GM19328 (cell line): Measurements from ENCODE around the gene KMT2A.
A peak's percentile ranks its signal among the peaks of the same experiment; 100 is the strongest.
"Not testable (repeated sequence)": the region's sequence is repeated elsewhere in the genome, so short reads cannot be mapped to it uniquely, and the experiment has no call there.

ENCODE experiments used
- ATAC-seq: cut with Tn5 transposase; IDR thresholded peaks from one replicate; pipeline ENCODE4 v1.9.1; 2021; ENCODE audit warnings: mild to moderate bottlenecking, moderate library complexity; ENCODE audit not compliant: unreplicated experiment

KMT2A gene

DNA sequence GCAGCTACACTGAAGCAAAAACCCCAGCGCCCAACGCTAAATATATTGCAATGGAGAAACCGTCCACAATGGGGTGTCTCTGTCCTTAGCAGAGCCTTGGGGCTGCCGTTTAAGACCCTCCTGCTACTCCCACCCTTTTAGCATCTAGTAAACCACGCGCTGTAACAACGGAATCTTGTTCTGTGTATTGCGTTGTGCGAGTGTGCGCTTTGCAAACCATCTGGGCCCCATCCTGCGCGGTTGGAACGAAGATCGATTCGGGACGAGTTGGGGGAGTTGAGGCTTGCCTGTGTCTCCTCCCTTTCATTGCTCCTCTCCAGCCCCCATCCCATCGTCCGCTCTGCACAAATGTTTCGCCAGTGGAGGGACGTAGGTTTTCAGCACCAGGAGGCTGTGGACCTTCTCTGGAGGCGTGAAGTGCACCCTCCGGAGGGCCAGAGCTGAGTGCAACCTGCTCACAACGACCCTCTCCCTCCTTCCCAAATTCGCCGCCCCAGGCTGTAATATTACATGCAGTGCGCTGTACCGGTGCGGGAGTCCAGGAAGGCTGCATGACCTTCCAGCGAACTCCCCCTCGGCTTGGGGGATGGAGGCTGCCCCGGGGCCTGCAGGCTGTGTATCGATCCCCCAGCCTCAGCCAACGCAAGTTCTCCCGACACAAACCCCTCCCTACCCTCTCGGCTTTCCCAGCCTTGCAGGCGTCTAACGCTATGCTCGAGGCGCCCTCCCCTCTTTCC, 1.6 kb upstream of the KMT2A start:
- no peak for ATAC-seq

DNA sequence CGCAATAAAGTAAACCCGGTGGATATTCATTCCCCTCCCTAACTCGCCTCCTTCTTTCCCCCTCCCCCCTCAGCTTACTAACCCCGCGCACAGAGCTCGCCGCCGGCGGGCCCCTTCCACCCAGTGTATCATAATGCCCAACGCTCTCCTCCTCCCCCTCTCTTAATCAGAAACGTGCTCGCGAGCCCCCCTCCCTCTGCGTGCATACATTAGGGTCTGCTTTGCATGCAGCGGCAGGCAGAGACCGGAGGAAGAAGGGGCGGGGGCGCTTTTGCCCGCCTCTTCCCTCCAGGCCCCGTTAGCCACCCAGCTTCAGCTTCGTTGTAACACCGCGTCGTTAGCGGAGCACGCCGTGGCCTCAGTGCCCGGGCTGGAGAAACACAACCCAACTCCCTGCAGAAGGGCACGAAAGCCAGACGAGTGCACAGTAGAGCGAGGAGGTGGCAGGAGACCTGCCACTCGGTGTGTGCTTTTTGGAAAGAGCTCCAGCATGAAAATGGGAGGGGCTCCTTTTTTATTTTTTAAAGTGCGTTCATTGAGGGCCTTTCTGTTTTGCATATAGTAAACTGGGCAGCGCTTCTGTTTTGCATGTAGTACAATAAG, 901 bp upstream of the KMT2A start:
- ATAC-seq = no peak

- ATAC-seq = peak; percentile 19
Measured at GRCh38 chr11:118436639-118437207, 431 bp downstream of the KMT2A start.

DNA sequence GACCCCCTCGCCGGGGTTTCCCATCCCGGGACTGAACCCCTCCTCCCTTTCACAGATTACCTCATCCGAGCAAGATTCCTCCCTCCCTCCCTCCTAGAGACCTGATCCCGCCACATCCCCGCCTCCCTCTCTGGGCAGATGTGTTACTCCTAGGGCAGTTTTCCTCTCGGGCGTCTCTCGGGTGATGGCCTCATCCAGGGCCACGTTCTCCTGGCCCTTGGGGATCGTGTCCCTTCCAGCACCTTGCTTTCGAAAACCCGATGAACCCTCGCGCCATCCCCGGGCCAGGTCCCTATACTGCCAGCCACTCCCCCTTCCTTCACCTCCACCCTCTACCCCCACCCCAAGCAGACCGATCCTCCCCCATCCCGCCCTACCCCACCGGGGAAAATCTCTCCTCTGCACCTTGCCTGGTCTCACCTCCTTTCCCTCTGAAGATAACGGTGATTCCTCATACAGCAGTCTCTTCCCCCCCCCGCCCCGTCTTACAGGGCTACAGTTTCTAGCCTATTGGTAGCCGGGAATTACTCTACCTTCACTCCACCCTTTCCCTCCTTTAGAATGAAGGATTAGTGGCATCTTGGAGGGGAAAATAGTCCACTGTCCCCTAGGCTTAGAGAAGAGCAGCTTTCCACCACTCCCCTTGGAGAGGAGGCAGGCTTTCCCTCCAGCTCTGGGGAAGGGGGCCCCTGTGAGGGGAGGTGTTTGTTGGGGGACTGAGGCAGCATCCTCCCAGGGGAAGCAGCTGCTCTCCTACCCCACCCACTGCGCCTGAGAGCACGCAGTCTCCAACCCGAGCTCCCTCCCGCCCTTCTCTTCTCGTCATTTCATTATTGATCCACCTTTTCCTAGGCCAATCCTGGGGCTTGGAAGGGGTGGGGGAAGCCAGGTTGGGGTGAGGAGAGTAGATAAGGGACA, 1.2 kb downstream of the KMT2A start:
- no peak for ATAC-seq

DNA sequence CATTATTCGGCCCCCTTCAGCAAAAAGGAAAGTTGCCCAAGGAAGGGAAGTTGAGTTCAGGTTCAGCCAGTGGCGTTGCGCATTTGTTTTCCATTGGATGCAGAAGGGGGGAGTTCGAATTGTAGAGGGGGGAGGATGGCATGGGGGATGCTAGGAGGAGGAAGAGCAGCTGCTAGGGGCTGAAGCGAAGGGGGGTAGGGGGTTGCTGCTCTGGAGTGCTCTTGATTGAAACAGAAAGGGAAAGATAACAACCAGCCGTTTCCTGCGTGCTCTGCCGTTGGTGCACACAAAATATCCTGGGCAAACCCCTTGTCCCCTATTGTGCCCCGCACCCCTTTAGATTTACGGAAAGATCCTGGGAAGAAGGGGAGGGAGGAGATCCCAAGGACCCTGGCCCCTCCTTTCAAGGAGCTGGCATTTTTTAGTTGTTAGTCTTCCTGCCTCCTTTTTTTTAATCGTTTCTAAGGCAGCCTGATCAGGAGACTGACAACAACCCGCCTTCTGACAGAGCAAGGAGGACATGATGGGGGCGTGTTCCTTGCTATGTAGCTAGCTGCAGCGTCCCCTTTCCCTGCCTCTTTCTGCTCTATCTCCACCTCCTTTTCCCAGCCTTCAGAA, 2.1 kb downstream of the KMT2A start:
- ATAC-seq = no peak

GRCh38 chr11:118439646-118440045, 3.4 kb downstream of the KMT2A start:
- no peak for ATAC-seq

DNA sequence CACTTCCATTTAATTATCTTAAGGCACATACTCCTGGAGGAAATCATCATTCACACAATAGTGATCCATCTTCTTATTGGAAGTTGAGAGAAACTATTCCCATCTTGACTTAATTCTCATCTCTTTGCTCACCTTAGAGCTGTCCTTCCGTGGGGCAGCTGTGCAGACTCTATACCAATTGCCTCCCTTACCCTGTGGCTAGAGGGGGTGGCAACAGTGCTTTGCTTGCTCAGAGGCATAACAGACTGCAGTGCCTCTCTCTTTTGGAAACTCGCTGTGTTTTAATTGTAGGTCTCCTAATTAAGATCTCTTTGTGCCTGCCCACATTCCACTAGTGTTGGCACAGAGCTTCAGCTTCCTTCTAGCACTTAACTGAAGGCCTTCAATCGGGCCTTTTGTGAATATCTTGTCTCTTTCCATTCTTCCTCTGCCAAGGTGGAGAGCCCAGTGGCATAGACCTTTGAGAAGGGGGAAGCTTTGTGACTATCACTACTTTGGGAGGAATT, 5.5 kb downstream of the KMT2A start:
- no peak for ATAC-seq

- no peak for ATAC-seq
Measured at GRCh38 chr11:118442301-118442700, 6.0 kb downstream of the KMT2A start.

DNA sequence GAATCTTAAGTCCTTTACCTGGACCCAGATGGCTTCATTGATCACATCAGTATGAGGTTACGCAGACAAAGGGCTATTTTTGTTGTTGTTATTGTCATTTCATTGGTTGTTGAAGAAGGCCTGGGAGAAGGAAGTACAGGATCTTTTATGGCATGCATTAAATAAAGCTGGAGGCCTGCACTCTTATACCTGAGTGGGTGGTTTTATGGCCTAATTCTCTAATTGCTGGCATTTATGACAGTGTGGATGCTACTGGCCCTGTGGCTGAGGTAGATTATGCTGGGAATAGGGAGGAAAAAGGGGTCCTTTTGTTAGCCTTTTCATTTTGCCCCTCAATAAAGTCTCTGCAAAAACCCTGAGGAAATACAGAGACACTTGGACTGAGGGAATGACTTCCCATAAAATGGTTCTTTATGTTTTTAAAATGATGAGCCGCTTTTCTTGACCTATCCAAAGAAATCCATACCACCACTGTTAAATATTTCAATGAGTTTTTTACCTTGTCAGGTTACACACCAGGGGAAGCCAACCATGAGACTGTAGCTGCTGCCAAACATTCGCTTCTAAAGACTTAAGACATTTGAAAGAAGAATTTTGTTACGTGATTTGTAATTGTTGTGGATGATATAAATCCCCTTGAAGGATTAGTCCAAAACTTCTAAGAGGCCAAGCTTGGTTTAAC, 6.8 kb downstream of the KMT2A start:
- no peak for ATAC-seq

DNA sequence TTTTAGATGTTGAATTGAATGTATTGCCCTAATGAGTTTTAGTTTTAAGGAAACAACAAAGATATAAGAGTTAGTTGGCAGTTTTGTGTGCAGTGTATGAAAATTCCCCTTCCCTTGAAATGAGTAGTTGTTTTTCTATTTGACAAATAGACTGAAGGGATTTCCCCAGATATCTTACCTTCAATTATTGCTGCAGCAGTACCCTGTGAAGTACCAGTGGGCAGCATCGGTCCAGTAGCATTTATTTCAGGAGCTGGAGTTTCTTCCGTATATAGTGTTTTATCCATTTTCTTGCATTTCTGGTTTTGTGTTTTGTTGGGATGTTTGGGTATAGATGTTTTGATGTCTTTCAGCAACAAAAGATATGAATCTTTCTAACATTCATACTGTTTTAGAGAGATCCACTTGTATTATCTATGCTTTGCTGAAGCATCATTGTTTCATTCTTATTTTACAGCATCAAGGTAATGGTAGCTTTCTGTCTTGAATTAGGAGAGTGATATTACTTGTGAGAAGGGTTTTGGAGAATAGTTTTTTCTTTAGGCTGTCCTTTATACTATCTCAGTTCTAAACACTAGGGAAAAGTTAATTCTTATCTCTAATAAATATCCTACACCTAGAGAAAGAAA, 7.4 kb downstream of the KMT2A start:
- no peak for ATAC-seq

DNA sequence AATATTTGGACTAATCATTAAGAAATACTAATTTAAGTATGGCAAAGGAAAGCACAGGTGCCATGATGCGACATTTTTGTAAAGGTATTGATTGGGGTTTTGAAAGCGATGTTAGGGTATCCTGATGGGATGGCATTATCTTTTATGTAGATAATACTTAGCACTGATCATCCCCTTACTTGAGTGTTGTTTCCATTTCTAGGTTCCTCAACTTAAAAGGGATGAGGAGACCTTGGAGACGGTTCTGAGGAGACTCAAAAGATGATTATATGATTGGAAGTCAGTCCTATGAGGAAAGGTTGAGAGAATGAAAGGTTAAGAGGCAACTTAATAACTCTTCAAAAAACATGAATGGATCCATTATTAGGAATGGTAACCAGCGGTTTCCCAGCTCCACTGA, 11.1 kb downstream of the KMT2A start:
- ATAC-seq = no peak

DNA sequence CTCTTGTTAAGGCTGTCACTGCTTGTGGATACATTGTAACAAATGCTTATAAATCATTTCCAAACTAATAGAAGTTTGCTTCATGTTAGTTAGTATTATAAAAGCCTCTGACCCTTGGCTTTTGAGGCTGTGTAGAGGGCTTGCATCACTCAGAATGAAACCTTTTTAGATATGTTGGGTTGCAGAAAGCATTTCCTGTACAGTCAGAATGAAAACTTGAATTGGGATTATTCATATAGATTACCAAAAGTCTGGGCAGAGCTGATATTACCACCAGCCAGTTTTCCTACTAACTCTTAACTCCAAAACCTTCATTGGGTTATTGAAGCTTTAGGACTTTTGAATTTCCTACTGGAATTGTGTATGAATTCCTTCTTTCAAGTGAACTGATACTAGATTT, 12.0 kb downstream of the KMT2A start:
- peak; percentile 58 for ATAC-seq

- no peak for ATAC-seq
Measured at GRCh38 chr11:118449316-118449918, 13.1 kb downstream of the KMT2A start.

GRCh38 chr11:118450451-118450850, 14.2 kb downstream of the KMT2A start:
- ATAC-seq = no peak

GRCh38 chr11:118462178-118462577, 25.9 kb downstream of the KMT2A start:
- ATAC-seq = no peak

- not testable (repeated sequence) for ATAC-seq
Measured at GRCh38 chr11:118468968-118469367, 32.7 kb downstream of the KMT2A start.

GRCh38 chr11:118471030-118471429, 34.7 kb downstream of the KMT2A start:
- ATAC-seq = no peak

GRCh38 chr11:118473537-118473936, 37.2 kb downstream of the KMT2A start:
- no peak for ATAC-seq

DNA sequence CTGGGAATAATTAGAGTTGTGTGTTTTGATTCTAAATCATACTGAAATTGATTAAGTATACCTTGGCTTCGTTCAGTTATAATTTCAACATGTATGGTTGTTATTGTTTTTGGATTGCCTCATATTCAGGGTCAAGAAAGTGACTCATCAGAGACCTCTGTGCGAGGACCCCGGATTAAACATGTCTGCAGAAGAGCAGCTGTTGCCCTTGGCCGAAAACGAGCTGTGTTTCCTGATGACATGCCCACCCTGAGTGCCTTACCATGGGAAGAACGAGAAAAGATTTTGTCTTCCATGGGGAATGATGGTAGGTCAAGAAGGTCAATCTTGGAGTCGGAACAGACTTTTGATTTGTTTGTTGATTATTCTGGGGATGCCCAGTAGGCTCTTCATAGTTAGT, 40.4 kb downstream of the KMT2A start:
- no peak for ATAC-seq
